ENCODE data around the gene DMXL1. TPM values are rescaled to one million over a fixed set of nuclear protein-coding genes. Genes with fewer than 3 reads are reported as not detected.

Gene DMXL1
- 30.0 and 33.1 TPM in 2 replicates for total RNA-seq (2022)
- percentile 77 among the genes with signal in this experiment for Bru-seq, nascent RNA
- percentile 77 among the genes with signal in this experiment for BruChase-seq, experiment 1, labeled RNA remaining after a 2-hour chase
- BruChase-seq, experiment 2, labeled RNA remaining after a 6-hour chase, result percentile 74 among the genes with signal in this experiment
- long read RNA-seq, partial matches to known transcripts, result 17 of 24 reads
- long read RNA-seq, other reads (novel, unspliced or antisense), result 7 of 24 reads

- H3K27me3 ChIP-seq (replicated peaks; ENCODE audit: control insufficient read depth, insufficient read depth, low read length), result no peaks in the 10 kb centered on the region
- H3K36me3 Mint-ChIP-seq (ENCODE audit: insufficient read depth, unreplicated experiment), result peaks cover 7% of the 10 kb centered on the region
- no peaks in the 10 kb centered on the region for H3K9me3 Mint-ChIP-seq (ENCODE audit: unreplicated experiment)
- TF ChIP-seq CTCF (IDR thresholded peaks at IDR 0.05; ENCODE audit: insufficient read depth in 1 of 2, low read depth in 1 of 2, low read length in 1 of 2, severe bottlenecking in 1 of 2, unreplicated experiment in 1 of 2), result no peak
- ChIA-PET POLR2A (interaction anchor here (0.6 to 2.1 kb wide), 11 partner anchors 10 to 414 kb away, joined by 3 to 15 read pairs (median 5); partner anchors contain the start of gene DTWD2), CTCF (interaction anchor here (0.9 to 1.2 kb wide), 4 partner anchors 49 to 185 kb away, joined by 3 to 7 read pairs (median 4); partner anchors contain the start of gene DTWD2)
- peaks cover 6% of the 10 kb centered on the region for H3K4me1 Mint-ChIP-seq (ENCODE audit: low read depth, unreplicated experiment)
- H3K36me3 ChIP-seq (ENCODE audit: control insufficient read depth, insufficient read depth, low read length), result no peaks in the 10 kb centered on the region
- peak; percentile 99 to 100 for DNase-seq
- no peaks in the 10 kb centered on the region for H3K27me3 Mint-ChIP-seq (ENCODE audit: insufficient read depth, unreplicated experiment)
- intact Hi-C loops (cut with micrococcal nuclease; ENCODE audit: unreplicated experiment), result loop anchor here (1.0 to 5.0 kb wide), 4 partner anchors 48 to 341 kb away; partner anchors contain the start of gene DTWD2
- peak within 1 kb of the TSS; percentile 96 for H3K27ac Mint-ChIP-seq (ENCODE audit: unreplicated experiment)
- H3K4me3 Mint-ChIP-seq (ENCODE audit: unreplicated experiment), result peak within 1 kb of the TSS; percentile 86
- H3K4me1 ChIP-seq, result no peaks in the 10 kb centered on the region
- BruUV-seq (replicated peaks), result no TSS peak
- H3K4me3 ChIP-seq (ENCODE audit: low read depth, low read length), result peak within 1 kb of the TSS; percentile 86
- no peaks in the 10 kb centered on the region for H3K9me3 ChIP-seq
Measured at GRCh38 chr5:119070828-119071560, at the start of gene DMXL1. Gene DMXL1, plus strand, starts transcription at chr5:119071087. Its CDS starts 483 bp downstream, at chr5:119071570.

GRCh38 chr5:119021149-119021732, 49.6 kb upstream of the DMXL1 start:
- H3K4me3 ChIP-seq (ENCODE audit: low read depth, low read length), result no peak overlapping the region
- H3K36me3 ChIP-seq (ENCODE audit: control insufficient read depth, insufficient read depth, low read length), result no peaks in the 10 kb centered on the region
- H3K27me3 ChIP-seq (replicated peaks; ENCODE audit: control insufficient read depth, insufficient read depth, low read length), result no peaks in the 10 kb centered on the region
- no peak overlapping the region for H3K4me3 Mint-ChIP-seq (ENCODE audit: unreplicated experiment)
- no peaks in the 10 kb centered on the region for H3K36me3 Mint-ChIP-seq (ENCODE audit: insufficient read depth, unreplicated experiment)
- ChIA-PET POLR2A (no interaction called here), CTCF (interaction anchor here (0.6 to 2.1 kb wide), 6 partner anchors 33 to 391 kb away, joined by 3 to 14 read pairs (median 6); partner anchors contain the start of gene DMXL1)
- H3K9me3 ChIP-seq, result no peaks in the 10 kb centered on the region
- no peaks in the 10 kb centered on the region for H3K27me3 Mint-ChIP-seq (ENCODE audit: insufficient read depth, unreplicated experiment)
- peaks cover 7% of the 10 kb centered on the region for H3K4me1 Mint-ChIP-seq (ENCODE audit: low read depth, unreplicated experiment)
- intact Hi-C loops (cut with micrococcal nuclease; ENCODE audit: unreplicated experiment), result no loop called here
- H3K4me1 ChIP-seq, result no peaks in the 10 kb centered on the region
- no TSS peak for BruUV-seq (replicated peaks)
- no peak overlapping the region for H3K27ac Mint-ChIP-seq (ENCODE audit: unreplicated experiment)
- no peaks in the 10 kb centered on the region for H3K9me3 Mint-ChIP-seq (ENCODE audit: unreplicated experiment)
- no peak for DNase-seq
- TF ChIP-seq CTCF (IDR thresholded peaks at IDR 0.05; ENCODE audit: insufficient read depth in 1 of 2, low read depth in 1 of 2, low read length in 1 of 2, severe bottlenecking in 1 of 2, unreplicated experiment in 1 of 2), result no peak
